ENCODE data around the gene ACOX1. TPM values are rescaled to one million over a fixed set of nuclear protein-coding genes. Genes with fewer than 3 reads are reported as not detected.
A peak's percentile ranks its signal among the peaks of the same experiment; 100 is the strongest.

ACOX1 gene
- total and polyA plus RNA-seq, 2 donors from 2014 or later: 24.7 to 60.6 TPM

GRCh38 chr17:75909051-75909811, 69.7 kb downstream of the ACOX1 start:
- Histone ChIP-seq H3K9ac (ENCODE audit: low read length in 3 of 3) (no peak overlapping the region), H3K4me3 (ENCODE audit: low read length in 3 of 3) (no peak overlapping the region), H3K9me3 (ENCODE audit: control insufficient read depth in 2 of 3, insufficient read depth in 1 of 3, low read length in 3 of 3) (no peaks in the 10 kb centered on the region), H3K27ac (ENCODE audit: low read depth in 2 of 2, low read length in 2 of 2) (no peak overlapping the region), H3K36me3 (ENCODE audit: control insufficient read depth in 2 of 3, insufficient read depth in 3 of 3, low read length in 3 of 3) (peaks cover 0 to 3% (median 0%) of the 10 kb centered on the region in 3 donors), H3K27me3 (ENCODE audit: control insufficient read depth, insufficient read depth, low read length) (no peaks in the 10 kb centered on the region), H3K4me1 (ENCODE audit: control insufficient read depth in 2 of 3, insufficient read depth in 2 of 3, low read depth in 1 of 3, low read length in 3 of 3) (no peaks in the 10 kb centered on the region)
- intact Hi-C loops (cut with DNase I): no loop called here
- TF ChIP-seq CTCF (IDR thresholded peaks at IDR 0.05; ENCODE audit: borderline replicate concordance, extremely low read depth, insufficient read depth): no peak
- no peak for FAIRE-seq
- DNase-seq: peak in 1 of 5 donors; percentile 32

DNA sequence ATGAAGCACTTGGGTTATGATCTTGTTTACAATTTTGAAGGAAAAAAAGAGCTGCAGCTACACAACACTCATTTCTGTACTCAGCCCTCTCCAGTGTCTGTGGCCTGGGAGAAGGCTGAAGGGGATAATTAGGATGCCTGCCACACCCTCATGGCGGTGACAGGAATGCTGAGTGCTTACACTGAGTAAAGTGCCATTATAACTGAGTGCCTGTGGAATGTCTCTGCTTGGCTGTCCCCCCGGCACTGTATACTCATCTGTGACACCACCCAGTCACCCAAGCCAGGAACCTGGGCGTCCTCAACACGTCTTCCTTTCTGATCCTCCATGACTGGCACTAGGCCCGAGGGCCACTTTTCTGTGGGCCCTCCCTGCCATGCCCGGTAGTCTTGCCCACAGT, 70.8 kb downstream of the ACOX1 start:
- Histone ChIP-seq H3K4me3 (ENCODE audit: low read length in 3 of 3) (no peak overlapping the region), H3K36me3 (ENCODE audit: control insufficient read depth in 2 of 3, insufficient read depth in 3 of 3, low read length in 3 of 3) (peaks cover 0 to 3% (median 0%) of the 10 kb centered on the region in 3 donors), H3K27me3 (ENCODE audit: control insufficient read depth, insufficient read depth, low read length) (no peaks in the 10 kb centered on the region), H3K27ac (ENCODE audit: low read depth in 2 of 2, low read length in 2 of 2) (no peak overlapping the region), H3K9ac (ENCODE audit: low read length in 3 of 3) (no peak overlapping the region), H3K4me1 (ENCODE audit: control insufficient read depth in 2 of 3, insufficient read depth in 2 of 3, low read depth in 1 of 3, low read length in 3 of 3) (peaks cover 0 to 3% (median 0%) of the 10 kb centered on the region in 3 donors), H3K9me3 (ENCODE audit: control insufficient read depth in 2 of 3, insufficient read depth in 1 of 3, low read length in 3 of 3) (no peaks in the 10 kb centered on the region)
- FAIRE-seq (no peak), DNase-seq (no peak)
- no peak for TF ChIP-seq CTCF (IDR thresholded peaks at IDR 0.05; ENCODE audit: borderline replicate concordance, extremely low read depth, insufficient read depth)
- intact Hi-C loops (cut with DNase I): no loop called here

- H3K9me3 ChIP-seq (ENCODE audit: control insufficient read depth in 2 of 3, insufficient read depth in 1 of 3, low read length in 3 of 3): no peaks in the 10 kb centered on the region
- FAIRE-seq (no peak), DNase-seq (no peak)
- TF ChIP-seq CTCF (IDR thresholded peaks at IDR 0.05; ENCODE audit: borderline replicate concordance, extremely low read depth, insufficient read depth): no peak
- no peak overlapping the region for H3K4me3 ChIP-seq (ENCODE audit: low read length in 3 of 3)
- H3K36me3 ChIP-seq (ENCODE audit: control insufficient read depth in 2 of 3, insufficient read depth in 3 of 3, low read length in 3 of 3): peaks cover 0 to 7% (median under 1%) of the 10 kb centered on the region in 3 donors
- intact Hi-C loops (cut with DNase I): no loop called here
- H3K27me3 ChIP-seq (ENCODE audit: control insufficient read depth, insufficient read depth, low read length): no peaks in the 10 kb centered on the region
- H3K27ac ChIP-seq (ENCODE audit: low read depth in 2 of 2, low read length in 2 of 2): no peak overlapping the region
- H3K4me1 ChIP-seq (ENCODE audit: control insufficient read depth in 2 of 3, insufficient read depth in 2 of 3, low read depth in 1 of 3, low read length in 3 of 3): peaks cover 0 to 3% (median 0%) of the 10 kb centered on the region in 3 donors
- no peak overlapping the region for H3K9ac ChIP-seq (ENCODE audit: low read length in 3 of 3)
Measured at GRCh38 chr17:75906143-75906884, 72.7 kb downstream of the ACOX1 start.
